CD14-positive monocyte (primary cell): Measurements from ENCODE around the gene ITPRIPL2. TPM values are rescaled to one million over a fixed set of nuclear protein-coding genes. Genes with fewer than 3 reads are reported as not detected.

Source experiments
- DNase-seq, 3 donors: peaks; one replicate each; pipeline ENCODE4 v3.0.0-alpha.2; 2011 to 2022
- H2AFZ ChIP-seq: 2 replicates; pipeline ENCODE4 v1.6.0; 2012; ENCODE audit warnings: mild to moderate bottlenecking, low read depth, low read length, inconsistent platforms; ENCODE audit not compliant: insufficient read depth, poor library complexity, severe bottlenecking
- H3K27ac ChIP-seq, 2 donors: 1 replicate in 1 of 2; 2 replicates in 1 of 2; pipeline ENCODE4 v1.5.1; 2012 to 2013; ENCODE audit warnings: low read length in 2 of 2, control low read depth in 1 of 2, inconsistent platforms in 1 of 2, low read depth in 1 of 2, mild to moderate bottlenecking in 1 of 2
- H3K27me3 ChIP-seq, 2 donors: one replicate each; pipeline versions ENCODE4 v1.6.0 to v1.6.1; 2011 to 2013; ENCODE audit warnings: low read length in 2 of 2; ENCODE audit not compliant: control insufficient read depth in 2 of 2, insufficient read depth in 2 of 2
- H3K36me3 ChIP-seq, 2 donors: replicated peaks in 1 of 2; 1 replicate in 1 of 2; 2 replicates in 1 of 2; pipeline versions ENCODE4 v1.5.1 to v1.6.1; 2012 to 2013; ENCODE audit warnings: low read length in 2 of 2, control low read depth in 1 of 2, inconsistent platforms in 1 of 2, mild to moderate bottlenecking in 1 of 2; ENCODE audit not compliant: insufficient read depth in 2 of 2, control insufficient read depth in 1 of 2
- H3K4me1 ChIP-seq, 2 donors: 1 replicate in 1 of 2; 2 replicates in 1 of 2; pipeline versions ENCODE4 v1.5.1 to v1.6.1; 2012 to 2013; ENCODE audit warnings: low read length in 2 of 2, control low read depth in 1 of 2, inconsistent platforms in 1 of 2, mild to moderate bottlenecking in 1 of 2, moderate library complexity in 1 of 2; ENCODE audit not compliant: insufficient read depth in 2 of 2, control insufficient read depth in 1 of 2
- H3K4me2 ChIP-seq: replicated peaks from 2 replicates; pipeline ENCODE3; 2012; ENCODE audit warnings: low read length, moderate library complexity, mild to moderate bottlenecking; ENCODE audit not compliant: poor library complexity, severe bottlenecking; ENCODE audit errors: extremely low read depth
- H3K4me3 ChIP-seq, 3 experiments: fragments of 200-600 bp in 1 of 3; sonication (generic) in 1 of 3; replicated peaks in 1 of 3; 1 replicate in 2 of 3; 2 replicates in 1 of 3; pipeline ENCODE4 v1.5.1; 2011 to 2013; ENCODE audit warnings: low read length in 3 of 3, mild to moderate bottlenecking in 3 of 3, control low read depth in 2 of 3, low read depth in 2 of 3, inconsistent platforms in 1 of 3, moderate library complexity in 1 of 3
- H3K79me2 ChIP-seq: 2 replicates; pipeline ENCODE4 v1.6.0; 2012; ENCODE audit warnings: mild to moderate bottlenecking, control low read depth, inconsistent platforms, low read length, moderate library complexity; ENCODE audit not compliant: insufficient read depth
- H3K9ac ChIP-seq: 2 replicates; pipeline ENCODE4 v1.6.0; 2017; ENCODE audit warnings: low read length, mild to moderate bottlenecking; ENCODE audit not compliant: insufficient read depth, poor library complexity, severe bottlenecking
- H3K9me3 ChIP-seq, 2 donors: replicated peaks in 1 of 2; 1 replicate in 1 of 2; 2 replicates in 1 of 2; pipeline versions ENCODE4 v1.5.1 to v1.6.1; 2012 to 2013; ENCODE audit warnings: low read length in 2 of 2, control low read depth in 1 of 2; ENCODE audit not compliant: control insufficient read depth in 1 of 2, insufficient read depth in 1 of 2
- H4K20me1 ChIP-seq: 2 replicates; pipeline ENCODE4 v1.6.0; 2012; ENCODE audit warnings: mild to moderate bottlenecking, low read length, control low read depth, moderate library complexity; ENCODE audit not compliant: insufficient read depth
- H3K27ac Mint-ChIP-seq, 7 donors: one replicate each; pipeline ENCODE4 v1.8.0; 2020; ENCODE audit warnings: mild to moderate bottlenecking in 7 of 7, mixed read lengths in 7 of 7, moderate library complexity in 6 of 7, inconsistent platforms in 2 of 7
- H3K27me3 Mint-ChIP-seq, 3 donors: one replicate each; pipeline ENCODE4 v1.8.0; 2021 to 2022; ENCODE audit warnings: low read depth in 3 of 3, mild to moderate bottlenecking in 3 of 3, mixed read lengths in 3 of 3, moderate library complexity in 3 of 3, inconsistent platforms in 1 of 3
- H3K36me3 Mint-ChIP-seq, 2 donors: one replicate each; pipeline ENCODE4 v1.8.0; 2020; ENCODE audit warnings: mixed read lengths in 2 of 2, inconsistent platforms in 1 of 2, mild to moderate bottlenecking in 1 of 2
- H3K4me1 Mint-ChIP-seq: one replicate; pipeline ENCODE4 v1.8.0; 2020; ENCODE audit warnings: mild to moderate bottlenecking, mixed read lengths
- H3K4me3 Mint-ChIP-seq, 2 donors: one replicate each; pipeline ENCODE4 v1.8.0; 2020; ENCODE audit warnings: mild to moderate bottlenecking in 2 of 2, mixed read lengths in 2 of 2, moderate library complexity in 1 of 2
- H3K9me3 Mint-ChIP-seq, 7 donors: one replicate each; pipeline ENCODE4 v1.8.0; 2020 to 2022; ENCODE audit warnings: mixed read lengths in 7 of 7, mild to moderate bottlenecking in 6 of 7, moderate library complexity in 6 of 7, inconsistent platforms in 2 of 7
- CTCF ChIP-seq: fragments of 200-600 bp; IDR thresholded peaks from one replicate; pipeline ENCODE4 v1.8.0; 2022; ENCODE audit warnings: antibody characterized with exemption, mild to moderate bottlenecking
- WGBS: methylation state at CpG from one replicate; pipeline ENCODE4 v1.1.5; 2013; ENCODE audit warnings: missing lambda C conversion rate; ENCODE audit not compliant: insufficient coverage; 5-methylcytosine and 5-hydroxymethylcytosine counted together
- intact Hi-C, 2 donors: fragments of 100-400 bp; cut with micrococcal nuclease; formaldehyde crosslinking; loops; one replicate each; pipeline versions ENCODE4 v1.15.0 to v1.15.1; 2023
- polyA plus RNA-seq, 3 donors: library from polyadenylated mRNA; depleted of rRNA in 1 of 3; unstranded in 2 of 3; stranded (reverse) in 1 of 3; fragments of 300-500 nt in 2 of 3; fragments of >200 nt in 1 of 3; fragmentation: Illumina TruSeq in 2 of 3; gene quantifications; 1 replicate in 2 of 3; 2 replicates in 1 of 3; pipeline ENCODE4 v1.2.3, GENCODE V29; 2012 to 2021

The ITPRIPL2 gene
- polyA plus RNA-seq, 3 donors: 7.9 to 9.0 (median 8.2) TPM

GRCh38 chr16:19105891-19106624 lies 7.7 kb upstream of the ITPRIPL2 start:
- H3K79me2 ChIP-seq: no peaks in the 10 kb centered on the region
- no peak for DNase-seq
- no peaks in the 10 kb centered on the region for H3K9me3 ChIP-seq
- peaks cover 38 to 40% of the 10 kb centered on the region in 2 donors for H3K4me1 ChIP-seq
- intact Hi-C loops: no loop called here
- Mint-ChIP-seq H3K27ac (peak overlapping the region in 4 of 7 donors; percentile 35 to 63 (median 56)), H3K36me3 (no peaks in the 10 kb centered on the region), H3K27me3 (peaks cover 0 to 4% (median 4%) of the 10 kb centered on the region in 3 donors), H3K4me1 (peaks cover 41% of the 10 kb centered on the region), H3K9me3 (no peaks in the 10 kb centered on the region), H3K4me3 (peak overlapping the region in 1 of 2 donors; percentile 46)
- H3K27ac ChIP-seq: peak overlapping the region in 1 of 2 donors; percentile 54
- no peaks in the 10 kb centered on the region for H4K20me1 ChIP-seq
- no peak for TF ChIP-seq CTCF
- no peaks in the 10 kb centered on the region for H3K36me3 ChIP-seq
- peak overlapping the region; percentile 41 for H2AFZ ChIP-seq
- peak overlapping the region in 1 of 3 experiments; percentile 43 for H3K4me3 ChIP-seq
- H3K9ac ChIP-seq: peak overlapping the region; percentile 38
- peak overlapping the region; percentile 49 for H3K4me2 ChIP-seq
- 31% methylated on average over 4 of the region's 11 CpGs for WGBS
- H3K27me3 ChIP-seq: no peaks in the 10 kb centered on the region

- H3K27me3 ChIP-seq: no peaks in the 10 kb centered on the region
- no peak for DNase-seq
- no peak overlapping the region for H3K4me3 Mint-ChIP-seq
- intact Hi-C loops: no loop called here
- no peak overlapping the region for H3K4me2 ChIP-seq
- no peaks in the 10 kb centered on the region for H3K36me3 ChIP-seq
- H3K36me3 Mint-ChIP-seq: no peaks in the 10 kb centered on the region
- peak overlapping the region in 1 of 2 donors; percentile 54 for H3K27ac ChIP-seq
- H3K27ac Mint-ChIP-seq: peak overlapping the region in 5 of 7 donors; percentile 26 to 78 (median 60)
- H3K4me1 ChIP-seq: peaks cover 38 to 40% of the 10 kb centered on the region in 2 donors
- no peak overlapping the region for H2AFZ ChIP-seq
- H3K9ac ChIP-seq: no peak overlapping the region
- H3K9me3 Mint-ChIP-seq: no peaks in the 10 kb centered on the region
- H3K27me3 Mint-ChIP-seq: peaks cover 0 to 4% (median 2%) of the 10 kb centered on the region in 3 donors
- TF ChIP-seq CTCF: no peak
- H3K9me3 ChIP-seq: no peaks in the 10 kb centered on the region
- no peaks in the 10 kb centered on the region for H3K79me2 ChIP-seq
- peaks cover 41% of the 10 kb centered on the region for H3K4me1 Mint-ChIP-seq
- no peak overlapping the region for H3K4me3 ChIP-seq
- WGBS: no CpG with 5 or more reads among the region's 2 CpGs
- no peaks in the 10 kb centered on the region for H4K20me1 ChIP-seq
Measured at GRCh38 chr16:19106625-19107020, 7.1 kb upstream of the ITPRIPL2 start.
